GM12878 (cell line): ENCODE measurements around the gene EEFSEC. TPM values are rescaled to one million over a fixed set of nuclear protein-coding genes. Genes with fewer than 3 reads are reported as not detected.

Experiments
- ATAC-seq: fragments of 200-7000 bp; cut with Tn5 transposase; 3 replicates; pipeline ENCODE4 v1.9.1; 2020; ENCODE audit warnings: mild to moderate bottlenecking, moderate library complexity
- BruUV-seq: library from RNA; stranded (reverse); fragments of 400-500 nt; replicated peaks from 2 replicates; lab custom pipeline; 2021; lab: Mats Ljungman, UMichigan
- CTCF ChIA-PET: fragments of 300-600 bp; sonication (Branson Sonifier 250); formaldehyde crosslinking; extraction: SDS; loops from one replicate; lab custom pipeline; 2021; ENCODE audit warnings: inconsistent platforms; lab: Yijun Ruan, JAX
- POLR2A ChIA-PET: fragments of 350-600 bp; formaldehyde crosslinking; extraction: SDS; loops from one replicate; lab custom pipeline; 2021; ENCODE audit warnings: inconsistent platforms; lab: Charles Lee
- RAD21 ChIA-PET: fragments of 300-600 bp; sonication (Branson Sonifier 250); formaldehyde crosslinking; loops from one replicate; lab custom pipeline; 2023; ENCODE audit warnings: antibody characterized with exemption; ENCODE audit not compliant: unreplicated experiment; lab: Charles Lee
- SMC1A ChIA-PET: fragments of 300-600 bp; sonication (Branson Sonifier 250); formaldehyde crosslinking; loops from one replicate; lab custom pipeline; 2023; ENCODE audit not compliant: unreplicated experiment, uncharacterized antibody; lab: Charles Lee
- DNase-seq: peaks from one replicate; pipeline ENCODE4 v3.0.0-alpha.2; 2011; ENCODE audit warnings: low read depth, low spot score
- FAIRE-seq: peaks from 3 replicates; lab custom pipeline; 2011; peaks lifted over from hg19 to GRCh38; lab: Jason Lieb, UNC
- H2AFZ ChIP-seq: 2 replicates; pipeline ENCODE4 v1.6.0; 2011; ENCODE audit warnings: low read depth, low read length, control low read depth; ENCODE audit not compliant: control insufficient read depth
- H3K27ac ChIP-seq: 2 replicates; pipeline ENCODE4 v1.5.1; 2011; ENCODE audit warnings: control low read depth; ENCODE audit not compliant: control insufficient read depth, insufficient read depth
- H3K27me3 ChIP-seq, 2 experiments: replicated peaks in 1 of 2; 2 replicates each; pipeline versions ENCODE4 v1.6.0 to v1.6.1; 2011; ENCODE audit warnings: low read length in 1 of 2; ENCODE audit not compliant: control insufficient read depth in 2 of 2, insufficient read depth in 2 of 2
- H3K36me3 ChIP-seq, 2 experiments: 2 replicates each; pipeline ENCODE4 v1.5.1; 2011; ENCODE audit warnings: low read length in 1 of 2; ENCODE audit not compliant: control insufficient read depth in 2 of 2, insufficient read depth in 2 of 2
- H3K4me1 ChIP-seq: 2 replicates; pipeline ENCODE4 v1.6.1; 2011; ENCODE audit warnings: mild to moderate bottlenecking, low read length, moderate library complexity, mixed read lengths; ENCODE audit not compliant: control insufficient read depth, insufficient read depth
- H3K4me2 ChIP-seq: 2 replicates; pipeline ENCODE4 v1.6.0; 2011; ENCODE audit warnings: control low read depth; ENCODE audit not compliant: control insufficient read depth, insufficient read depth
- H3K4me3 ChIP-seq: fragments of 200-600 bp; sonication (generic); 2 replicates; pipeline ENCODE4 v1.5.1; 2016
- H3K79me2 ChIP-seq: 2 replicates; pipeline ENCODE4 v1.6.0; 2011; ENCODE audit warnings: low read length; ENCODE audit not compliant: control insufficient read depth, insufficient read depth
- H3K9ac ChIP-seq: 2 replicates; pipeline ENCODE4 v1.8.0; 2011; ENCODE audit warnings: low read length, control low read depth, mixed read lengths; ENCODE audit not compliant: control insufficient read depth, insufficient read depth
- H3K9me3 ChIP-seq: replicated peaks from 3 replicates; pipeline ENCODE4 v1.5.1; 2011; ENCODE audit warnings: mild to moderate bottlenecking, low read length; ENCODE audit not compliant: control insufficient read depth, insufficient read depth
- H4K20me1 ChIP-seq: 2 replicates; pipeline ENCODE4 v1.6.0; 2011; ENCODE audit not compliant: control insufficient read depth, insufficient read depth
- CBX3 ChIP-seq: fragments of 200-600 bp; sonication (generic); IDR thresholded peaks from 2 replicates; pipeline ENCODE4 v1.6.1; 2016; ENCODE audit warnings: low read depth, borderline replicate concordance
- LARP7 ChIP-seq: fragments of 450-650 bp; IDR thresholded peaks from 2 replicates; pipeline ENCODE4 v1.6.1; 2017; ENCODE audit warnings: mild to moderate bottlenecking
- MEF2A ChIP-seq: IDR thresholded peaks from 2 replicates; pipeline ENCODE4 v1.6.1; 2011; ENCODE audit warnings: low read depth, mild to moderate bottlenecking, low read length, moderate library complexity; ENCODE audit not compliant: insufficient read depth
- NFIC ChIP-seq: IDR thresholded peaks from 2 replicates; pipeline ENCODE4 v1.6.1; 2012; ENCODE audit warnings: low read depth, mild to moderate bottlenecking, inconsistent platforms, low read length, moderate library complexity
- PAX8 ChIP-seq: fragments of 450-650 bp; IDR thresholded peaks from 2 replicates; pipeline ENCODE4 v1.6.1; 2017; ENCODE audit warnings: mild to moderate bottlenecking, moderate library complexity
- RB1 ChIP-seq: fragments of 450-650 bp; formaldehyde crosslinking; IDR thresholded peaks from 2 replicates; pipeline ENCODE4 v1.6.1; 2017; ENCODE audit warnings: mild to moderate bottlenecking, borderline replicate concordance
- TCF3 ChIP-seq: IDR thresholded peaks from 2 replicates; pipeline ENCODE4 v1.6.1; 2012; ENCODE audit warnings: low read depth, mild to moderate bottlenecking, low read length, borderline replicate concordance; ENCODE audit not compliant: insufficient read depth
- USF2 ChIP-seq: IDR thresholded peaks from 2 replicates; pipeline ENCODE4 v1.6.1; 2011; ENCODE audit warnings: low read depth, low read length, improper control_type of control experiment, borderline replicate concordance
- ZNF592 ChIP-seq: fragments of 450-650 bp; IDR thresholded peaks from 2 replicates; pipeline ENCODE4 v1.6.1; 2017; ENCODE audit warnings: mild to moderate bottlenecking, moderate library complexity
- ZNF687 ChIP-seq: fragments of 450-650 bp; IDR thresholded peaks from 2 replicates; pipeline ENCODE4 v1.6.1; 2017; ENCODE audit warnings: mild to moderate bottlenecking, moderate library complexity
- WGBS: methylation state at CpG from one replicate; pipeline ENCODE4 v1.1.6; 2016; ENCODE audit warnings: low lambda C conversion rate; ENCODE audit not compliant: insufficient replicate concordance, insufficient coverage; ENCODE audit errors: missing lambda C conversion rate; 5-methylcytosine and 5-hydroxymethylcytosine counted together
- in situ Hi-C: fragments of 300-500 bp; cut with MboI; formaldehyde crosslinking; loops from 9 replicates; pipeline ENCODE4 v1.14.3; 2018; ENCODE audit warnings: mixed read lengths
- intact Hi-C: fragments of 100-400 bp; cut with micrococcal nuclease; formaldehyde crosslinking; loops from one replicate; pipeline ENCODE4 v1.14.2; 2022; ENCODE audit not compliant: unreplicated experiment
- polyA plus RNA-seq, 11 experiments: library from polyadenylated mRNA; depleted of rRNA in 4 of 11; unstranded in 6 of 11; stranded (reverse) in 5 of 11; fragments of >200 nt; fragmentation: Nextera tagmentation in 4 of 11; fragmentation: Illumina TruSeq in 1 of 11; extraction: Ambion mirVana in 4 of 11; extraction: Trizol in 1 of 11; gene quantifications; 1 replicate in 1 of 11; 2 replicates in 10 of 11; pipeline versions ENCODE4 v1.2.1 to v1.2.3, GENCODE V29; 2011 to 2016; ENCODE audit warnings: inconsistent platforms in 2 of 11, missing spikeins in 2 of 11, low read depth in 1 of 11
- total RNA-seq, 4 experiments: library from RNA; depleted of rRNA in 3 of 4; stranded (reverse); fragments of >200 nt in 3 of 4; fragmentation: Illumina TruSeq in 1 of 4; extraction: Trizol in 1 of 4; gene quantifications; 2 replicates each; pipeline versions ENCODE4 v1.2.1 to v1.2.3, GENCODE V29; 2013 to 2021

The EEFSEC gene
- total and polyA plus RNA-seq, 10 of the 15 experiments (the other 5 are each of a cell fraction or from before 2014, with no cell fraction given), result 0.29 to 29.1 (median 16.1) TPM

GRCh38 chr3:128263118-128263517, 109.8 kb downstream of the EEFSEC start (continued):
- no peak for TF ChIP-seq USF2
- TF ChIP-seq PAX8, result no peak
- TF ChIP-seq, all 136 proteins: peak for 0

- no peak for ATAC-seq
- Histone ChIP-seq H3K79me2 (no peaks in the 10 kb centered on the region), H3K4me2 (no peak overlapping the region), H3K9me3 (peaks cover 1% of the 10 kb centered on the region; the same call in 2 of the 3 replicates), H2AFZ (no peak overlapping the region), H3K27ac (no peak overlapping the region), H4K20me1 (no peaks in the 10 kb centered on the region), H3K4me3 (no peak overlapping the region), H3K27me3 (no peaks in the 10 kb centered on the region), H3K4me1 (no peaks in the 10 kb centered on the region)
- intact Hi-C loops (no loop called here), in situ Hi-C loops (no loop called here)
- CTCF ChIA-PET, result no interaction called here
- no TSS peak for BruUV-seq
- no peak for DNase-seq
- FAIRE-seq, result no peak
- POLR2A ChIA-PET, result no interaction called here
- WGBS, result 91% methylated on average over 6 of the region's 6 CpGs
- SMC1A ChIA-PET, result no interaction called here
- RAD21 ChIA-PET, result no interaction called here
- TF ChIP-seq NFIC (no peak), LARP7 (no peak), ZNF687 (no peak), USF2 (no peak), ZNF592 (no peak), CBX3 (no peak), TCF3 (no peak), MEF2A (no peak), RB1 (no peak)
- TF ChIP-seq, all 136 proteins: peak for 0
- H3K36me3 ChIP-seq, result peaks cover 0 to 5% of the 10 kb centered on the region in 2 experiments; a peak in 2 of 4 replicates
- no peak overlapping the region for H3K9ac ChIP-seq
Observed at GRCh38 chr3:128263946-128264345, 110.7 kb downstream of the EEFSEC start.
